ENCODE data around the gene CELF3. TPM values are rescaled to one million over a fixed set of nuclear protein-coding genes. Genes with fewer than 3 reads are reported as not detected.

Gene CELF3
- polyA plus RNA-seq, 6 donors from 2014 or later, result not detected

DNA sequence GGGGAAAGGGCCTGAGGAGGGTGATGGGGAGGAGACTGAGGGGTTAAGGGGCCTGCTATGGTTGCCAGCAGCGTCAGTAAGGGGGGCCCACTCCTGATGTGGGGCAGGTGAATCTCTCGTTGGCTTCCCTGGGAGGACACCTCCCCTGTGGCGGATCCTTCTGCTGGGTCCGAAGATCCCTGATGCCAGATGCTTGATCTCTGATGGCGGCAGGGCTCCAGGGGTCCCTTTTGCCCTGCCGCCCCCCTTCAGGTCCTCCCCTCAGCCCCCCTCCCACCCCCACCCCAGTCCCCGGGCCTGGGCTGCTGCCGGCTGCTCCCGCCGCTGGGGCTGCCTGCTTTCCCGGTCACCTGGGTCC is 219 bp downstream of the CELF3 start:
- peaks cover 45 to 87% (median 86%) of the 10 kb centered on the region in 3 donors for H3K27me3 Mint-ChIP-seq
- peak overlapping the region in 1 of 6 donors; percentile 72 for H3K27ac Mint-ChIP-seq
- peaks cover 0 to 3% (median 0%) of the 10 kb centered on the region in 7 donors for H3K9me3 Mint-ChIP-seq
- H3K36me3 Mint-ChIP-seq, result peaks cover 0 to 16% of the 10 kb centered on the region in 2 donors
- ATAC-seq (ENCODE audit: low read depth in 2 of 2) (no peak), DNase-seq (no peak)
- H3K4me1 Mint-ChIP-seq, result peaks cover 15 to 28% (median 20%) of the 10 kb centered on the region in 3 donors
- H3K4me3 Mint-ChIP-seq, result peak overlapping the region in 2 of 8 donors; percentile 40 to 41

DNA sequence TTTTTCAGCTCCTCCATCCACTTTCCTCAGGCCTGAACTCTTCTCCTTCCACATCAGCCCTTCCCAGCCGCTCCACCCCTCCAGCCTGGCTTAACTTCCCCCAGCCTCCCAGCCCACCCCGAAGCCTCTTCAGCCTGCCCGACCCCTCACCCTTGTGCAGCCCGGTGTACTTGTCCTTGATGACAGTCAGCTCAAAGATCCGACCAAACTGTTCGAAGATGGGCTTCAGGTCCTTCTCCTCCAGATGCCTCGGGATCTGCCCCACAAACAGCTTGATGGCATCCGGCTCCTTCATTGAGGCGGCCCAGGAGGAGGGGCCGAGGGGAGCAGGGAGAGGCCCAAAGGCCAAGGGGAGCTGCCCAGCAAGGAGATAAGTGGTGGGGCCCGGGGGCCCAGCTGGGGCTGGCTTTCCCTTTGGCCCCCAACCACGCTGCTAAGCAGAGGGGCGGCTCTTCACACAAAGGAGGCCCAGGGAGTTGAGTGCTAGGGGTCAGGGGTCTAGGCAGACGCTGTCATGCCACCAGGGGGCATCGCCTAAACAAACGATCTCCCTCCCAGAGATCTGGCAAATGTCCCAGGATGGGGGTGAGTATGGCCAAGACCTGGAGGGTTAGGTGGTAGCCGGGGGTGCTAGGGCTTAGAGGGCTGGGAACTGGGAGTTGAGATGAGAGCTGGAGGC is 738 bp downstream of the CELF3 start:
- peaks cover 45 to 87% (median 86%) of the 10 kb centered on the region in 3 donors for H3K27me3 Mint-ChIP-seq
- peaks cover 0 to 16% of the 10 kb centered on the region in 2 donors for H3K36me3 Mint-ChIP-seq
- peak overlapping the region in 2 of 8 donors; percentile 40 to 41 for H3K4me3 Mint-ChIP-seq
- DNase-seq (no peak), ATAC-seq (ENCODE audit: low read depth in 2 of 2) (no peak)
- H3K27ac Mint-ChIP-seq, result peak overlapping the region in 1 of 6 donors; percentile 72
- H3K9me3 Mint-ChIP-seq, result peaks cover 0 to 3% (median 0%) of the 10 kb centered on the region in 7 donors
- peaks cover 13 to 25% (median 16%) of the 10 kb centered on the region in 3 donors for H3K4me1 Mint-ChIP-seq

DNA sequence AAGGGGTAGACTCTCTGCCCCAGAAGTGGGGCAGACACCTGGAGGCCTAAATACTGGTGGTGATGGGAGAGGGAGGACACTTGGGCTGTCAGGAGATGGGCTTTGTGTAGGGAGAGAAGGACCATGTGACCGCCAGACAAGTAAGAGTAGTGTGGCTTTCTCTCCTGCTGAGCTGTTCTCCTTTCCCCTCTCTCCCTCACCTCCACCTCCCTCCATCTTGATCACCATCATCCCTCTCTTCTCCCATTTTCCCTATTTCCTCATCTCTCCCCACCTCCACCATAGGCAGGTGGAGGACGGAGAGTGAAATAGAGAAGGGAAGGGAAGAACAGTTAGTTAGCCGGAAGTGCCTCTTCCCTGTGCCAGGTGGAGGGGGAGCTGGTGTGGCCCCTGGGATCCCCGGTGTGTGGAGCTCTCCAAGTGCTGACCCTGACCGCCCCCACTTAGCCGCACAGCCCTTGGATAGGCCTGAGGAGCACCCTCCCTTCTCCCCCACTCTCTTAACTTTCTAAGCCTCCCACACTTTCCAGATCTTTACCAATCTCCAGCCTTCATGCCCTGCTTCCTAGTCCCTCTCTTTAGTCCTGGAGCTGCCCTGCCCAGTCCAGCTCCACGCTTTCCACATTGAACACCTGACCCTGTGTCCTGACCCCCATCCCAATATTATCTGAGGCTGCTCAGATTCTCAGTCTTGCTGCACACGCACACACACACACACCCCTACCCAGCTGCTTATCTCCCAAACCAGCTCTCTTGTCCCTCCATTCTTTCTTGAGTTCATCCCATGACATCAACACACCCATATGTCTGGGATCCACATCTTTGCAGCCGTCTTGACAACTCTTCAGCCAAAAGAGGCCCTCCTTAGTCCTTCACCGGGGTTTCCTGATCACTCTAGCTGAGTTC is 1.5 kb downstream of the CELF3 start:
- peaks cover 0 to 16% of the 10 kb centered on the region in 2 donors for H3K36me3 Mint-ChIP-seq
- no peak overlapping the region for H3K4me3 Mint-ChIP-seq
- DNase-seq (no peak), ATAC-seq (ENCODE audit: low read depth in 2 of 2) (no peak)
- peaks cover 6 to 17% (median 9%) of the 10 kb centered on the region in 3 donors for H3K4me1 Mint-ChIP-seq
- H3K9me3 Mint-ChIP-seq, result peaks cover 0 to 3% (median 0%) of the 10 kb centered on the region in 7 donors
- no peak overlapping the region for H3K27ac Mint-ChIP-seq
- H3K27me3 Mint-ChIP-seq, result peaks cover 40 to 80% (median 80%) of the 10 kb centered on the region in 3 donors

DNA sequence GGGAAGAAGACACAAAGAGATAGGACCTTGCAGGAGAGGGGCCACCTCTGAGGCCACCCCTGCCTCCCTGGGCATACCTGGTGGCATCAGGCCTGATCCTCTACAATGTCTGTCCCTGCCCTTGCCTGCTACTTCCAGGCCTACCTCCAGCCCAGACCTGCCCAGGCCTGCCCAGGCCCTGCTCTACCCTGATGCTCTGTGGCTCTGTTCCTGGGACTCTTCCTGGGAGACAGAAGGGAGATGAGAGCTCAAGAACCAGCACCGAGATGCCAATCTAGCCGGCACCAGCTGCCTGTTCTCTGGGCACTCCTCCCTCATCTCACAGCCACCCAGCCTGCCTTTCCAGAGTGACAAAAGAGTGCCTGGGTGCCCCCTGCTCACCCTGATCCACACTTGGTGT is 2.7 kb downstream of the CELF3 start:
- H3K36me3 Mint-ChIP-seq, result peaks cover 0 to 16% of the 10 kb centered on the region in 2 donors
- H3K27me3 Mint-ChIP-seq, result peaks cover 33 to 76% (median 71%) of the 10 kb centered on the region in 3 donors
- H3K27ac Mint-ChIP-seq, result no peak overlapping the region
- ATAC-seq (ENCODE audit: low read depth in 2 of 2) (no peak), DNase-seq (no peak)
- no peak overlapping the region for H3K4me3 Mint-ChIP-seq
- H3K4me1 Mint-ChIP-seq, result peaks cover 6 to 16% (median 7%) of the 10 kb centered on the region in 3 donors
- peaks cover 0 to 3% (median 0%) of the 10 kb centered on the region in 7 donors for H3K9me3 Mint-ChIP-seq

DNA sequence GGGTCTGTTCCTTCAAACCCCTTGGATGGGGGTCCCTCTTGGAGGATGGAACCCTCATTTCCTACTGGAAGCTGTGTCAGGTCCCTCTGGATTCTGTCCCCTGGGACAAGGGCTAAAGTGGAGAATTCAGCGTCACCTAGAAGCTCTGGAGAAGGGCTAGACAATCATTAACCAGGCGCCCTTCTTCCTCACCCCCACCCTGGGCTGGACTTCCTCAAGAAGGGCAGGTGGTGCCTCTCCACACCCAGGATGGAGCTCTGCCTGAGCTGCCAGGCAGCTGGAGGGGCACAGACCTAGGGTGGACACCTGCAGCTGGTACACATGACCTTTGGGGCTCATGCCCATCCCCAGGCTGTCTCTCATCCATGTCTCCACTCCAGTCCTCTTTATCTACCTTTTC is 3.6 kb downstream of the CELF3 start:
- ATAC-seq (ENCODE audit: low read depth in 2 of 2) (no peak), DNase-seq (no peak)
- Mint-ChIP-seq H3K27me3 (peaks cover 25 to 72% (median 63%) of the 10 kb centered on the region in 3 donors), H3K36me3 (peaks cover 0 to 16% of the 10 kb centered on the region in 2 donors), H3K9me3 (peaks cover 0 to 3% (median 0%) of the 10 kb centered on the region in 7 donors), H3K4me1 (peaks cover 6 to 13% (median 7%) of the 10 kb centered on the region in 3 donors), H3K27ac (no peak overlapping the region), H3K4me3 (no peak overlapping the region)

DNA sequence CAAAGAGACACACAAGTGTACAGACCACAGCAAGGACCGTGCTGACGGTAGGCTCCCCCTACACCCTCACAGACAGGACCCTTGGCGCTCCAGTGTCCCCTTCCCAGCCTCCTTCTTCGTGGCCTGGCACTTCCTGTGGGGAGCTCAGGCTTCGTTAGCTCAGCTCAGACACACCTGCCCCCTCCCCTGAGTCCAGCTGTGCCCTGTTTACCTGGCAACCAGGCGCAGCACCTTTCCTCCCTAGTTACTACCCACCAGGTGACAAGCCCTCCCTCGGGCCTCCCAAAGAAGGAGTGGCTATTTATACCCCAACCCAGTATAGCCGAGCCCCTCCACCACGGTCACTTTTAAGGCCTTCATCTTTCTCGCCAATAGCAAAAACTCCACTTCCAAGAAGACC is 4.7 kb downstream of the CELF3 start:
- Mint-ChIP-seq H3K4me1 (peaks cover 3 to 4% (median 4%) of the 10 kb centered on the region in 3 donors), H3K27me3 (peaks cover 14 to 61% (median 55%) of the 10 kb centered on the region in 3 donors), H3K4me3 (no peak overlapping the region), H3K27ac (no peak overlapping the region), H3K36me3 (peaks cover 0 to 12% of the 10 kb centered on the region in 2 donors), H3K9me3 (no peaks in the 10 kb centered on the region)
- no peak for DNase-seq
- ATAC-seq (ENCODE audit: low read depth in 2 of 2), result no peak

DNA sequence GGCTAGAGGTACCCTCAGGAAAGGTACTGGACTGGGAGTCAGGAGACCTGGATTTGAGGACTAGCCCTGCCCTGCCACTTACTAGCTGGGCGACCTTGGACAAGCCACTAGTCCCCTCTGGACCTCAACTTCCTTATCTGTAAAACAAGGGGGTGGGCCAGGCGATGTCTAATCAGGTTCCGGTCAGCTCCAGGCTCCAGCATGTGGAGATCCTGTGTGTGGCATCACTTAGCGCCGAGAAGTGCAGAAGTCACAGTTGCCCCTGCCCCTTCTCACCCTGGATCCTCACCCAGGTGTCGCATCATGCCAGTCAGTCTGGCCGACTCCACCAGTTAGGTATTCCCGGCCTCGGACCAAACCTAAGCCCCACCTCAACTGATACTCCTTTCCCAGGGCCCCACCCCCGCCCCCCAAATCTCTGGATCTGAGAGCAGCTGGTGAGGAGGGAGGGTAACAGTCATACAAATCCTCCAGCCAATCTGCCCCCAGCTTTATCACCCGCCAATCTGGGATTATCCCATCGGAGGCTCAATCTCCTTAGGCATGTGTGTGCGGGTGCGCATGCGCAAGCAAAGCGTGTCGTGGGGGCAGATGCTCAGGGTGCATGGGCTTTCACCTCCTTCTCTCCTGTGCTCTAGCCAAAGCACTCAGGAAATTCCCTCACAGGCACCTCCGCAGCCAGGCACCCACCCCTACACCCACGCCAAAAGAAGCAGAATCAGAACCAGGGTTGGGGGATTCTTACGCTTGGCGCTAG is 5.4 kb downstream of the CELF3 start:
- H3K27ac Mint-ChIP-seq, result no peak overlapping the region
- peaks cover 12 to 55% (median 54%) of the 10 kb centered on the region in 3 donors for H3K27me3 Mint-ChIP-seq
- DNase-seq (no peak), ATAC-seq (ENCODE audit: low read depth in 2 of 2) (no peak)
- H3K4me3 Mint-ChIP-seq, result no peak overlapping the region
- H3K36me3 Mint-ChIP-seq, result peaks cover 0 to 9% of the 10 kb centered on the region in 2 donors
- peaks cover 1 to 9% (median 6%) of the 10 kb centered on the region in 3 donors for H3K4me1 Mint-ChIP-seq
- no peaks in the 10 kb centered on the region for H3K9me3 Mint-ChIP-seq

DNA sequence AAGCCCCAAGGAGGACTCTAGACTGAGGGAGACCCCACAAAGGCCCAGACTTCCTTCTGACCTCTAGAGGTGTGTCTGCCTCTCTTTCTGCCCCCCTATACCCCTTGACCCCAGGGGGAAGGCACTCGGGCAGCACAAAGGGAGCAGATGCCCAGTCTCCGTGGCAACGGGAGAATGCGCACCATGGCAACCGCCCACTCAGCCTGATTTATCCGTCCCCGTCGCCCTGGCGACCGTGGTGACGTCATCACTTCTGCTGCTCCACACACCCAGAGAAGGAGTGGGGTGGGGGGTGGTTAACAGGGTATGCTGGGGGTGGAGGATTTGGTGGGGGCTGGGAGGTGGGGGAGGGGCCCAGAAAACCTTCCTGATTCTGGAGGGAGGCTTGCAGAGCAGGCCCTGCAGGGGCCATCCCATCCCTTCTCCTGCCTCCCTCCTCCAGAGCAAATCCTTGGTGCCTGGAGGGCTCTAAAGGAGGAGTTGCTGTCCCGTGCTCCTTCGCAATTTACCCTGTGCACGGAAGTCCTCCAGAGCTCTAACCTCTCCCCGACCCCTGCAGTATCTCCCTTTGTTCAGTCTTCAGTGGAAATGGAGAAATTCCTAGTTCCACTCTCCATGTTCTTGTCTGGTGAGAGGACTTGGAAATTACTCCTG is 6.3 kb downstream of the CELF3 start:
- Mint-ChIP-seq H3K27me3 (peaks cover 11 to 46% (median 45%) of the 10 kb centered on the region in 3 donors), H3K4me3 (no peak overlapping the region), H3K9me3 (no peaks in the 10 kb centered on the region), H3K36me3 (peaks cover 0 to 5% of the 10 kb centered on the region in 2 donors), H3K27ac (no peak overlapping the region), H3K4me1 (peaks cover 1 to 10% (median 9%) of the 10 kb centered on the region in 3 donors)
- ATAC-seq (ENCODE audit: low read depth in 2 of 2) (no peak), DNase-seq (no peak)

DNA sequence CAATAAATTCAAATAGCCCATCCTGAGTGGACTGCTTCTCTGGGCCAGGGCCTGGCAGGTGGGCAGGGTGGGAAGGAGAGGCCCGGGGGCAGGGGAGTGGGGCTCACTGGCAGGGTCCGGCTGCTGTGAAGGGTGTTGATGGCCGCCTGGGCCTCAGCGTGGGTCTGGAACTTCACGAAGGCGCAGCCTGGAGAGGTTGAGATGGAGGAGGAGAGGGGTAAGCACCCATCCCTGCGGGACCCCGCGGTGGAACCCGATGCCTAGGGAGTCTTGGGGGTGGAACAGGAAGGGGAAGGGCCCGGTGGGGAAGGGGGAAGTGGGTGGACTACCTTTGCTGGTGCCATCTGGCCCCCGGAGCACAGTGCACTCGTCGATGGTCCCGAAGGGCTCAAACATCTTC is 7.7 kb downstream of the CELF3 start:
- ATAC-seq (ENCODE audit: low read depth in 2 of 2), result no peak
- peaks cover 4 to 32% (median 30%) of the 10 kb centered on the region in 3 donors for H3K27me3 Mint-ChIP-seq
- no peak overlapping the region for H3K27ac Mint-ChIP-seq
- H3K4me3 Mint-ChIP-seq, result no peak overlapping the region
- H3K36me3 Mint-ChIP-seq, result no peaks in the 10 kb centered on the region
- peaks cover 1 to 10% (median 9%) of the 10 kb centered on the region in 3 donors for H3K4me1 Mint-ChIP-seq
- H3K9me3 Mint-ChIP-seq, result no peaks in the 10 kb centered on the region
- DNase-seq, result no peak

DNA sequence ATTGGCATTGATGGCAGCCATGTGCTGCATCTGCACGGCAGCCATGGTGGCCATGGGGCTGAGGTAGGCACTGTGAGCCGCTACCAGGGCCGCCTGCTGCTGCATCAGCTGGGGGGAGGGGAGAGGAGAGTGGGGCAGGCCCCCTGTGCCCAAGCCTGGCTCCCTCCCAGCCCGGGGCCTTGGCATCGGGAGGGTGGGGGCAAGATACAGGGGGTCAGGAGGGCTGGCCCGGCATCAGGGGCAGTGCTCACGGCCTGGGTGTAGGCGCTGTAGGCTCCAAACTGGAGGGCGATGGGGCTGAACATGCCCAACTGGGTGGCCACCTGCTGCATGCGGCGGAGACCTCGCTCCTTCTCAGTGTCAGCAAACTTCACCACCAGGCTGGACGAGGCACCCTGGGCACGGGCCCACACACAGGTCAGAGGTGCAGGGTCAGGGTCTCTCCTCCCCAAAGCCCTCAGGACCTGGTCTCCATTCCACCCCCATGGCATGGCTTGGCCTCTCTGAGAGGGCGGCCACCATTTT is 9.0 kb downstream of the CELF3 start:
- H3K36me3 Mint-ChIP-seq, result no peaks in the 10 kb centered on the region
- DNase-seq (no peak), ATAC-seq (ENCODE audit: low read depth in 2 of 2) (no peak)
- no peaks in the 10 kb centered on the region for H3K9me3 Mint-ChIP-seq
- H3K4me3 Mint-ChIP-seq, result no peak overlapping the region
- peaks cover 13 to 21% (median 19%) of the 10 kb centered on the region in 3 donors for H3K4me1 Mint-ChIP-seq
- peaks cover 1 to 22% (median 18%) of the 10 kb centered on the region in 3 donors for H3K27me3 Mint-ChIP-seq
- H3K27ac Mint-ChIP-seq, result no peak overlapping the region

DNA sequence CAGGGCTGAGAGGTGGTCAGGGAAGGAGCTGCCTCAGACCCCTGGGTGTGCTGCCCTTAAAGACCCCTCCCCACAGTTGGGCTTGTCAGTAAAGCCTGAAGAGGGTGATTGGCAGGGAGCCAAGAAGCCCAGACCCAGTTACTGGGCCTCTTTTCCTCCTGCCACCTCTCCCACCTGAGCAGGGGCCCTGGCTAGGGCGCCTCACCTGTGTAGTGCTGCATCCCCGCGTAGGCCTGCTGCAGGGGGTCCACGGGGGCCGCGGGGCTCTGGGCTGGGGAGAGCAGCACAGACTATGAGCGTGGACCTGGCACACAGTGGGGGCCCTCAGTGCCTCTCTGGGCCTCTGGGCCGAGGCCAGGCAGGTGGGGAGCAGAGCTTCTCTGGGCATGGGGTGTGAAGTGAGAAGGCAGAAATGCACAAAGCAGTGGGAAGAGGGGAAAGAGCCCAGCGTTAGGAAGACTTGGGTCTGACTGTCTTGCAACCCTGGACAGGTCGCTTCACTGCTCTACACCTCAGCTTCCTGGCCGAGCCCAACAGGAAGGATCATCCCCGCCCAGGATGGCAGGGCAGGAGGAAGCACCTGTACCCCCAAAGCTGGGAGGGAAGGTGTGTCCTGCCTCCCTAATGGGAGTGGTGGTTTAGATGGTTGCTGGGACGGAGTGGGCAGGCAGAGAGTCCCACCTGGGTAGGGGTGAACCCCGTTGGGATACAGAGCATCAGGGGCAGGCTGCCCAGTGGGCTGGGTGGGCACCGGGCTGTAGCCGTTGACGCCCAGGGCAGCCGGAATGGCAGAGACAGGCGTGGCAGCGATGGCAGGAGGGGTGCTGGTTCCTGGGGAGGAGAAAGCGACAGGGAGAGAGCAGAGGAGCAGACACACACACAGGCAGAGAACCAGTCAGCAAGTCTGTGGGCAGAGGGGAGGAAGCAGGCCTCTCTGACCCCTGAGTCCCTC is 9.9 kb downstream of the CELF3 start:
- no peak for ATAC-seq (ENCODE audit: low read depth in 2 of 2)
- H3K9me3 Mint-ChIP-seq, result no peaks in the 10 kb centered on the region
- H3K4me1 Mint-ChIP-seq, result peaks cover 14 to 23% (median 22%) of the 10 kb centered on the region in 3 donors
- H3K27me3 Mint-ChIP-seq, result peaks cover 0 to 13% (median 9%) of the 10 kb centered on the region in 3 donors
- peak overlapping the region in 1 of 6 donors; percentile 35 for H3K27ac Mint-ChIP-seq
- no peak overlapping the region for H3K4me3 Mint-ChIP-seq
- H3K36me3 Mint-ChIP-seq, result no peaks in the 10 kb centered on the region
- no peak for DNase-seq
